GM13976 (cell line): ENCODE data around the gene CENPH.
"Not testable (repeated sequence)": the region's sequence is repeated elsewhere in the genome, so short reads cannot be mapped to it uniquely, and the experiment has no call there.

ENCODE experiments used
- DNase-seq: peaks from one replicate; pipeline ENCODE4 v3.0.0; 2012; ENCODE audit warnings: low spot score
- CTCF ChIP-seq: IDR thresholded peaks from 2 replicates; pipeline ENCODE4 v1.5.1; 2012; ENCODE audit warnings: borderline replicate concordance, mild to moderate bottlenecking; ENCODE audit not compliant: insufficient read depth; ENCODE audit errors: extremely low read depth, missing control alignments, control extremely low read depth
- in situ Hi-C: fragments of 300-500 bp; cut with MboI; formaldehyde crosslinking; loops from one replicate; pipeline ENCODE4 v1.12.0; 2022; ENCODE audit warnings: low sequenced_read_pairs, mixed read lengths, inconsistent platforms; ENCODE audit not compliant: unreplicated experiment

CENPH gene

GRCh38 chr5:69219939-69220338 lies 30.6 kb downstream of the CENPH start:
- no peak for DNase-seq
- TF ChIP-seq CTCF, result no peak
- in situ Hi-C loops, result no loop called here

GRCh38 chr5:69220371-69220770 lies 31.0 kb downstream of the CENPH start:
- in situ Hi-C loops, DNase-seq: not testable (repeated sequence)

GRCh38 chr5:69220833-69221232 lies 31.4 kb downstream of the CENPH start:
- in situ Hi-C loops, DNase-seq: not testable (repeated sequence)

- DNase-seq, result no peak
- in situ Hi-C loops, result no loop called here
- no peak for TF ChIP-seq CTCF
These were observed 35.1 kb downstream of the CENPH start for GRCh38 chr5:69224520-69224919.

- TF ChIP-seq CTCF, result no peak
- DNase-seq, result no peak
- in situ Hi-C loops, result no loop called here
These were observed 36.5 kb downstream of the CENPH start for GRCh38 chr5:69225860-69226259.

GRCh38 chr5:69230181-69230580 lies 40.8 kb downstream of the CENPH start:
- no peak for DNase-seq
- in situ Hi-C loops, result no loop called here
- TF ChIP-seq CTCF, result no peak

- TF ChIP-seq CTCF, result no peak
- in situ Hi-C loops, result no loop called here
- DNase-seq, result no peak
These were observed 41.9 kb downstream of the CENPH start for GRCh38 chr5:69231281-69231680.

GRCh38 chr5:69231851-69232250 lies 42.5 kb downstream of the CENPH start:
- in situ Hi-C loops, result no loop called here
- no peak for DNase-seq
- TF ChIP-seq CTCF, result no peak
